IPS-18a (cell line): ENCODE measurements around the gene TAF8.

ENCODE experiments used
- H3K27ac ChIP-seq: one replicate; pipeline ENCODE4 v1.5.1; 2013; ENCODE audit warnings: low read length
- H3K27me3 ChIP-seq: one replicate; pipeline ENCODE4 v1.6.1; 2013; ENCODE audit warnings: mild to moderate bottlenecking, low read length; ENCODE audit not compliant: control insufficient read depth, insufficient read depth
- H3K36me3 ChIP-seq: one replicate; pipeline ENCODE4 v1.6.1; 2013; ENCODE audit warnings: low read depth, low read length; ENCODE audit not compliant: control insufficient read depth
- H3K4me1 ChIP-seq: one replicate; pipeline ENCODE4 v1.6.1; 2013; ENCODE audit warnings: low read depth, low read length; ENCODE audit not compliant: control insufficient read depth
- H3K4me3 ChIP-seq: one replicate; pipeline ENCODE4 v1.5.1; 2013; ENCODE audit warnings: low read length
- H3K9ac ChIP-seq: one replicate; pipeline ENCODE4 v1.6.1; 2013; ENCODE audit warnings: mild to moderate bottlenecking, low read length, moderate library complexity
- H3K9me3 ChIP-seq: one replicate; pipeline ENCODE4 v1.6.1; 2013; ENCODE audit warnings: low read depth, low read length; ENCODE audit not compliant: control insufficient read depth

The TAF8 gene

GRCh38 chr6:42071881-42072583, 21.7 kb downstream of the TAF8 start:
- Histone ChIP-seq H3K27me3 (no peaks in the 10 kb centered on the region), H3K27ac (no peak overlapping the region), H3K9ac (no peak overlapping the region), H3K36me3 (peaks cover 64% of the 10 kb centered on the region), H3K4me1 (no peaks in the 10 kb centered on the region), H3K9me3 (no peaks in the 10 kb centered on the region), H3K4me3 (no peak overlapping the region)

GRCh38 chr6:42073287-42073686, 23.0 kb downstream of the TAF8 start:
- H3K9ac ChIP-seq, result no peak overlapping the region
- H3K4me3 ChIP-seq, result no peak overlapping the region
- no peaks in the 10 kb centered on the region for H3K27me3 ChIP-seq
- H3K36me3 ChIP-seq, result peaks cover 64% of the 10 kb centered on the region
- no peak overlapping the region for H3K27ac ChIP-seq
- no peaks in the 10 kb centered on the region for H3K9me3 ChIP-seq
- no peaks in the 10 kb centered on the region for H3K4me1 ChIP-seq

- Histone ChIP-seq H3K27ac (no peak overlapping the region), H3K4me3 (no peak overlapping the region), H3K9ac (no peak overlapping the region), H3K36me3 (peaks cover 57% of the 10 kb centered on the region), H3K27me3 (no peaks in the 10 kb centered on the region), H3K4me1 (no peaks in the 10 kb centered on the region), H3K9me3 (no peaks in the 10 kb centered on the region)
These were observed 25.0 kb downstream of the TAF8 start for GRCh38 chr6:42075159-42075838.

- no peak overlapping the region for H3K27ac ChIP-seq
- H3K4me1 ChIP-seq, result no peaks in the 10 kb centered on the region
- peaks cover 38% of the 10 kb centered on the region for H3K36me3 ChIP-seq
- no peak overlapping the region for H3K4me3 ChIP-seq
- H3K9ac ChIP-seq, result no peak overlapping the region
- no peaks in the 10 kb centered on the region for H3K27me3 ChIP-seq
- no peaks in the 10 kb centered on the region for H3K9me3 ChIP-seq
These were observed 28.1 kb downstream of the TAF8 start for GRCh38 chr6:42078386-42078785.

GRCh38 chr6:42079941-42080464, 29.7 kb downstream of the TAF8 start:
- Histone ChIP-seq H3K36me3 (peaks cover 29% of the 10 kb centered on the region), H3K27me3 (no peaks in the 10 kb centered on the region), H3K4me3 (no peak overlapping the region), H3K27ac (no peak overlapping the region), H3K4me1 (no peaks in the 10 kb centered on the region), H3K9ac (no peak overlapping the region), H3K9me3 (no peaks in the 10 kb centered on the region)

- H3K4me3 ChIP-seq, result no peak overlapping the region
- H3K9me3 ChIP-seq, result no peaks in the 10 kb centered on the region
- H3K36me3 ChIP-seq, result peaks cover 10% of the 10 kb centered on the region
- no peaks in the 10 kb centered on the region for H3K27me3 ChIP-seq
- H3K9ac ChIP-seq, result no peak overlapping the region
- no peak overlapping the region for H3K27ac ChIP-seq
- no peaks in the 10 kb centered on the region for H3K4me1 ChIP-seq
These were observed 33.2 kb downstream of the TAF8 start for GRCh38 chr6:42083530-42083929.

- Histone ChIP-seq H3K4me1 (no peaks in the 10 kb centered on the region), H3K27me3 (no peaks in the 10 kb centered on the region), H3K36me3 (peaks cover 3% of the 10 kb centered on the region), H3K27ac (no peak overlapping the region), H3K9me3 (no peaks in the 10 kb centered on the region), H3K9ac (no peak overlapping the region), H3K4me3 (no peak overlapping the region)
These were observed 34.6 kb downstream of the TAF8 start for GRCh38 chr6:42084889-42085288.

GRCh38 chr6:42086046-42087035, 36.0 kb downstream of the TAF8 start:
- H3K4me1 ChIP-seq, result no peaks in the 10 kb centered on the region

GRCh38 chr6:42088101-42088591, 37.8 kb downstream of the TAF8 start:
- no peak overlapping the region for H3K9ac ChIP-seq
- no peaks in the 10 kb centered on the region for H3K36me3 ChIP-seq
- no peaks in the 10 kb centered on the region for H3K4me1 ChIP-seq
- no peaks in the 10 kb centered on the region for H3K9me3 ChIP-seq
- H3K4me3 ChIP-seq, result no peak overlapping the region
- peaks cover 15% of the 10 kb centered on the region for H3K27me3 ChIP-seq
- H3K27ac ChIP-seq, result no peak overlapping the region

More at GRCh38 chr6:42086046-42087035, 36.0 kb downstream of the TAF8 start:
- Histone ChIP-seq H3K27ac (no peak overlapping the region), H3K9ac (no peak overlapping the region), H3K4me3 (no peak overlapping the region), H3K36me3 (no peaks in the 10 kb centered on the region), H3K9me3 (no peaks in the 10 kb centered on the region), H3K27me3 (peaks cover 1% of the 10 kb centered on the region)

- Histone ChIP-seq H3K9me3 (no peaks in the 10 kb centered on the region), H3K36me3 (no peaks in the 10 kb centered on the region), H3K9ac (no peak overlapping the region), H3K4me1 (peaks cover 4% of the 10 kb centered on the region), H3K27me3 (peaks cover 26% of the 10 kb centered on the region), H3K4me3 (no peak overlapping the region), H3K27ac (no peak overlapping the region)
These were observed 40.7 kb downstream of the TAF8 start for GRCh38 chr6:42090819-42091717.
